K562 (cell line): ENCODE results near the gene HAUS2. TPM values are rescaled to one million over a fixed set of nuclear protein-coding genes. Genes with fewer than 3 reads are reported as not detected.

Experiments used
- ATAC-seq: fragments of 200-7000 bp; cut with Tn5 transposase; 3 replicates; pipeline ENCODE4 v1.9.1; 2020; ENCODE audit warnings: moderate library complexity
- BruUV-seq: library from RNA; stranded (reverse); fragments of 400-500 nt; replicated peaks from 2 replicates; lab custom pipeline; 2021; lab: Mats Ljungman, UMichigan
- CTCF ChIA-PET: fragments of 300-600 bp; formaldehyde crosslinking; extraction: SDS; loops from one replicate; lab custom pipeline; 2021; ENCODE audit warnings: low intra/inter-chr PET ratio; lab: Yijun Ruan, JAX
- POLR2A ChIA-PET: fragments of 300-600, 350-650 bp; sonication (Branson Sonifier 250); formaldehyde crosslinking; extraction: SDS; loops from one replicate; lab custom pipeline; 2021; ENCODE audit warnings: antibody characterized with exemption, inconsistent platforms; lab: Yijun Ruan, JAX
- DNase-seq, 4 experiments: peaks; one replicate each; pipeline versions ENCODE4 v3.0.0 to v3.0.0-alpha.2; 2011 to 2018; ENCODE audit warnings: low spot score in 3 of 4, mixed read lengths in 3 of 4; ENCODE audit errors: extremely low read depth in 1 of 4
- FAIRE-seq: peaks from 2 replicates; lab custom pipeline; 2011; peaks lifted over from hg19 to GRCh38; lab: Jason Lieb, UNC
- H2AFZ ChIP-seq: 2 replicates; pipeline ENCODE4 v1.6.0; 2011; ENCODE audit warnings: low read depth, low read length, control low read depth, inconsistent platforms
- H3K27ac ChIP-seq: fragments of 200-600 bp; 3 replicates; pipeline ENCODE4 v1.8.0; 2011; ENCODE audit warnings: low read depth, mild to moderate bottlenecking, control low read depth, inconsistent platforms, low read length, moderate library complexity, mixed read lengths; ENCODE audit errors: extremely low read depth
- H3K27me3 ChIP-seq, 2 experiments: fragments of 300-600 bp in 1 of 2; 2 replicates in 1 of 2; 3 replicates in 1 of 2; pipeline versions ENCODE4 v1.6.0 to v1.8.0; 2011; ENCODE audit warnings: inconsistent platforms in 2 of 2, low read length in 2 of 2, mild to moderate bottlenecking in 1 of 2, mixed read lengths in 1 of 2, moderate library complexity in 1 of 2; ENCODE audit not compliant: control insufficient read depth in 2 of 2, insufficient read depth in 2 of 2
- H3K36me3 ChIP-seq: fragments of 300-600 bp; 3 replicates; pipeline ENCODE4 v1.8.0; 2011; ENCODE audit warnings: mild to moderate bottlenecking, low read length, inconsistent platforms; ENCODE audit not compliant: control insufficient read depth, insufficient read depth
- H3K4me1 ChIP-seq, 2 experiments: fragments of 200-600 bp in 1 of 2; replicated peaks in 1 of 2; 2 replicates in 1 of 2; 3 replicates in 1 of 2; pipeline versions ENCODE4 v1.5.1 to v1.8.0; 2011; ENCODE audit warnings: inconsistent platforms in 2 of 2, low read length in 2 of 2, mild to moderate bottlenecking in 1 of 2, mixed read lengths in 1 of 2, moderate library complexity in 1 of 2; ENCODE audit not compliant: control insufficient read depth in 2 of 2, insufficient read depth in 2 of 2
- H3K4me2 ChIP-seq: 2 replicates; pipeline ENCODE4 v1.6.1; 2011; ENCODE audit warnings: low read length, control low read depth, inconsistent platforms, mixed read lengths; ENCODE audit not compliant: insufficient read depth
- H3K4me3 ChIP-seq: fragments of 200-600 bp; sonication (generic), shearing (Covaris generic); 2 replicates; pipeline ENCODE4 v1.5.1; 2016; ENCODE audit warnings: control low read depth, inconsistent platforms
- H3K79me2 ChIP-seq: fragments of 200-600 bp; 3 replicates; pipeline ENCODE4 v1.8.0; 2011; ENCODE audit warnings: low read length, inconsistent platforms; ENCODE audit not compliant: control insufficient read depth, insufficient read depth
- H3K9ac ChIP-seq, 2 experiments: 2 replicates each; pipeline versions ENCODE4 v1.6.0 to v1.6.1; 2011; ENCODE audit warnings: low read depth in 2 of 2, low read length in 2 of 2, control low read depth in 1 of 2, inconsistent platforms in 1 of 2, mild to moderate bottlenecking in 1 of 2, mixed read lengths in 1 of 2; ENCODE audit not compliant: insufficient read depth in 1 of 2
- H3K9me1 ChIP-seq: one replicate; pipeline ENCODE4 v1.6.0; 2011; ENCODE audit warnings: inconsistent platforms, mild to moderate bottlenecking, low read length, moderate library complexity; ENCODE audit not compliant: control insufficient read depth, insufficient read depth
- H3K9me3 ChIP-seq: replicated peaks from 2 replicates; pipeline ENCODE4 v1.5.1; 2011; ENCODE audit warnings: low read depth, low read length, inconsistent platforms; ENCODE audit not compliant: control insufficient read depth, insufficient read depth
- H4K20me1 ChIP-seq: replicated peaks from 2 replicates; pipeline ENCODE4 v1.6.1; 2011; ENCODE audit warnings: low read length, inconsistent platforms, mixed read lengths; ENCODE audit not compliant: control insufficient read depth, insufficient read depth
- ATF1 ChIP-seq, 2 experiments: fragments of 450-650 bp in 1 of 2; IDR thresholded peaks; 2 replicates each; pipeline ENCODE4 v1.6.1; 2016; ENCODE audit warnings: missing compliant biosample characterization in 1 of 2, missing genetic modification characterization in 1 of 2
- CEBPB ChIP-seq: fragments of 450-650 bp; IDR thresholded peaks from 2 replicates; pipeline ENCODE4 v1.6.1; 2016; ENCODE audit warnings: missing genetic modification characterization, missing compliant biosample characterization
- CEBPG ChIP-seq, 3 experiments: fragments of 200-800 bp in 1 of 3; sonication (Bioruptor generic) in 1 of 3; sonication (generic) in 1 of 3; formaldehyde crosslinking in 1 of 3; IDR thresholded peaks in 2 of 3; conservative IDR thresholded peaks in 1 of 3; 2 replicates each; pipeline versions ENCODE4 v1.6.1 to v1.8.0; 2016 to 2022; ENCODE audit warnings: missing compliant biosample characterization in 2 of 3, missing genetic modification characterization in 2 of 3, mild to moderate bottlenecking in 1 of 3, missing genetic modification reagents in 1 of 3
- KAT7 ChIP-seq: sonication (generic); formaldehyde crosslinking; IDR thresholded peaks from 2 replicates; pipeline ENCODE4 v1.8.0; 2022; ENCODE audit warnings: missing genetic modification reagents, mild to moderate bottlenecking, borderline replicate concordance
- MCM5 ChIP-seq: fragments of 450-650 bp; IDR thresholded peaks from 2 replicates; pipeline ENCODE4 v1.6.1; 2016; ENCODE audit warnings: low read depth
- PHF21A ChIP-seq: fragments of 450-650 bp; IDR thresholded peaks from 2 replicates; pipeline ENCODE4 v1.6.1; 2017; ENCODE audit warnings: low read depth, borderline replicate concordance
- ZNF518B ChIP-seq: fragments of 250-450 bp; sonication (Bioruptor Pico); IDR thresholded peaks from 2 replicates; pipeline ENCODE4 v1.5.0; 2021; ENCODE audit warnings: mild to moderate bottlenecking, moderate library complexity
- WGBS: fragments of 100-300 bp; shearing (Covaris generic); methylation state at CpG from one replicate; pipeline ENCODE4 v1.1.6; 2016; ENCODE audit warnings: low coverage, mixed read lengths; ENCODE audit not compliant: insufficient coverage; ENCODE audit errors: missing lambda C conversion rate; 5-methylcytosine and 5-hydroxymethylcytosine counted together
- in situ Hi-C: fragments of 300-500 bp; cut with MboI; formaldehyde crosslinking; loops from 4 replicates; pipeline ENCODE4 v1.15.0; 2018; ENCODE audit warnings: inconsistent platforms, mixed read lengths
- intact Hi-C: fragments of 100-400 bp; cut with micrococcal nuclease; formaldehyde crosslinking; loops from 2 replicates; pipeline ENCODE4 v1.14.2; 2022
- polyA plus RNA-seq, 8 experiments: library from polyadenylated mRNA; depleted of rRNA in 4 of 8; stranded (reverse) in 5 of 8; unstranded in 3 of 8; fragments of >200 nt; fragmentation: Nextera tagmentation in 2 of 8; fragmentation: Illumina TruSeq in 1 of 8; extraction: Ambion mirVana in 2 of 8; extraction: Trizol in 1 of 8; gene quantifications; 2 replicates each; pipeline versions ENCODE4 v1.2.1 to v1.2.3, GENCODE V29; 2011 to 2014; ENCODE audit warnings: inconsistent platforms in 1 of 8, missing spikeins in 1 of 8
- total RNA-seq, 7 experiments: library from RNA; depleted of rRNA in 6 of 7; stranded (reverse); fragments of >200 nt in 6 of 7; fragmentation: Illumina TruSeq in 2 of 7; extraction: Trizol in 2 of 7; gene quantifications; 2 replicates each; pipeline versions ENCODE4 v1.2.1 to v1.2.3, GENCODE V29; 2011 to 2021; ENCODE audit warnings: low replicate concordance in 1 of 7

Gene HAUS2
- total and polyA plus RNA-seq, 9 of the 15 experiments (the other 6 are each of a cell fraction or from before 2014, with no cell fraction given), result 30.6 to 64.9 (median 54.1) TPM

DNA sequence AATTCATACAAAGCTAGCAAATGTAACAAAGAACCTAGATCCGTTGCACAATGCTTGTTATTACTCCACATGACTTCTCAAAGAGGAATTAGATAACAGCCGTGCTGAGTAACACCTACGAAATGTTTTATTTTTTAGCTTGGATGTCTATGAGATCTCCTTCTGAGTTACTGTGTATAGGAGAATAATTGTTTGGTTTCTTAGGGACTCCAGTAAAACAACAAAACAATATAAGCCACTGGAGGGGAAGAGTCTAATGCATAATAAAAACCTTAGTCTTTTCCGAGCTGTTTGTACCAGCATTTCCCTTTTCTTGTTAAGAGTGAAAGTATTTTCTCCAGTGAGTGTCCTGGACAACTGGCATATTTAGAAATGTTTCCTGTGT is 37.6 kb upstream of the HAUS2 start:
- Histone ChIP-seq H2AFZ (no peak overlapping the region), H3K27ac (no peak overlapping the region; the same call in 2 of the 3 replicates), H3K36me3 (peaks cover 52% of the 10 kb centered on the region), H4K20me1 (no peaks in the 10 kb centered on the region), H3K4me1 (peaks cover 0 to 18% of the 10 kb centered on the region in 2 experiments; a peak in 4 of 5 replicates), H3K9me1 (no peaks in the 10 kb centered on the region), H3K9ac (no peak overlapping the region), H3K4me3 (no peak overlapping the region), H3K4me2 (no peak overlapping the region), H3K9me3 (no peaks in the 10 kb centered on the region), H3K79me2 (peaks cover 49% of the 10 kb centered on the region), H3K27me3 (no peaks in the 10 kb centered on the region)
- DNase-seq, result no peak
- FAIRE-seq, result no peak
- intact Hi-C loops, result no loop called here
- WGBS, result 44% methylated on average over 4 of the region's 4 CpGs
- no peak for ATAC-seq
- ChIA-PET CTCF (no interaction called here), POLR2A (interaction anchor here (0.9 to 1.9 kb wide), 3 partner anchors 11 to 16 kb away, joined by 3 to 8 read pairs (median 6); no protein-coding TSS in a partner anchor)
- no TSS peak for BruUV-seq
- TF ChIP-seq MCM5 (no peak), PHF21A (no peak), ZNF518B (CRISPR knock-in tag) (no peak), CEBPB (tag) (peak; percentile 96), ATF1 (CRISPR knock-in tag; IDR thresholded peaks at IDR 0.05) (no peak), ATF1 (tag; IDR thresholded peaks at IDR 0.05) (no peak), KAT7 (0 out of 2 replicates have a peak, but pooled peaks have one; percentile 29), CEBPG (CRISPR knock-in tag; IDR thresholded peaks at IDR 0.05) (peak; percentile 71), CEBPG (tag; conservative IDR thresholded peaks at IDR 0.05 in 1 of 2, IDR thresholded peaks at IDR 0.05 in 1 of 2) (peak; percentile 78 to 91)
- in situ Hi-C loops, result no loop called here
